ENCODE results near the gene LRRC43.

DNA sequence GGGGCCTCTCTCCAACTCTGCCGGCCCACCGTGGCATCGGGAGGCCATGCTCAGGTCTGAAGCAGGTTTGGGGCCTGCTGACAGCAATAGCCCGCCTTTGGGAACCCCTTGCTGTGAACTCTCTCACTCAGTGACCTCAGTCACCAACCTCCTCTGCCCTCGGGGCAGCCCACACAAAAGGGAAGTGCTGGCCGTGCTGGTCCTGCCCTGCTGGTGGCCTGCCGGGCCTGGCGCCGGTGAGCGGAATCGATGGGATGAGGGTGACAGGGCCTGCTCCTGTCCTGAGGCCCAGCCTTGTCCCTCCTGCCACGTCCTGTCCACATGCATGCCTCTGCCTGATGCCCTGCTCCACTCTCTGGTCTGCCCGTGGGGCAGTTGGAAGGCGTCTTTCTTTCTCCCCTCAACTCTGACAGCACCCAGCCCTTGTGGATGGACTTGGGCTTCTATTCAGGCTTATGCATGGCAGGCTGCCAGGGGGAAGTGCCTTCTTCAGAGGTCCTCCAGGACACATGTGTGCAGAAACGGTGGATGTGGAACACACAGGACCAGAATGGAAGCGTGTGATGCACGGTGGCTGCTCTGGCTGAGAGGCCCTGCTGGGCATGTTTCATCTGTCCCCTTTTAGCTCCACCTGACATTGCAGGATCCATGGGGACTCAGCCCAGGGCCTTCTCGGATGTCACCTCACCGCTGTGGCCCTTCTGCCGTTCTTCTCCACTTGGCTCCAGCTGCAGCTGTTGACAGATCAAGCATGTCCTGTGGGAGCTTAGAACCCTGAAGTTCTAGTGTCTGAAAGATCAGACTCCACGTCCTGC is 40.8 kb upstream of the LRRC43 start:
- TF ChIP-seq POLR2A (IDR thresholded peaks at IDR 0.05) (no peak), CTCF (IDR thresholded peaks at IDR 0.05) (no peak)
